OCI-LY1 (cell line): Measurements from ENCODE around the gene YARS1.

Experiments
- EZH2 ChIP-seq: fragments of 200-600 bp; sonication (generic), shearing (Covaris generic); IDR thresholded peaks from 2 replicates; pipeline ENCODE4 v1.8.0; 2017; ENCODE audit warnings: borderline replicate concordance, mixed run types, mild to moderate bottlenecking, antibody characterized with exemption, low read length, moderate library complexity, mixed read lengths
- TF ChIP-seq, protein P1 (sequence below): fragments of 200-600 bp; sonication (generic), shearing (Covaris generic); IDR thresholded peaks from 2 replicates; pipeline ENCODE4 v1.5.1; 2017; ENCODE audit warnings: mild to moderate bottlenecking, antibody characterized with exemption, low read length, moderate library complexity, mixed read lengths

DNA sequence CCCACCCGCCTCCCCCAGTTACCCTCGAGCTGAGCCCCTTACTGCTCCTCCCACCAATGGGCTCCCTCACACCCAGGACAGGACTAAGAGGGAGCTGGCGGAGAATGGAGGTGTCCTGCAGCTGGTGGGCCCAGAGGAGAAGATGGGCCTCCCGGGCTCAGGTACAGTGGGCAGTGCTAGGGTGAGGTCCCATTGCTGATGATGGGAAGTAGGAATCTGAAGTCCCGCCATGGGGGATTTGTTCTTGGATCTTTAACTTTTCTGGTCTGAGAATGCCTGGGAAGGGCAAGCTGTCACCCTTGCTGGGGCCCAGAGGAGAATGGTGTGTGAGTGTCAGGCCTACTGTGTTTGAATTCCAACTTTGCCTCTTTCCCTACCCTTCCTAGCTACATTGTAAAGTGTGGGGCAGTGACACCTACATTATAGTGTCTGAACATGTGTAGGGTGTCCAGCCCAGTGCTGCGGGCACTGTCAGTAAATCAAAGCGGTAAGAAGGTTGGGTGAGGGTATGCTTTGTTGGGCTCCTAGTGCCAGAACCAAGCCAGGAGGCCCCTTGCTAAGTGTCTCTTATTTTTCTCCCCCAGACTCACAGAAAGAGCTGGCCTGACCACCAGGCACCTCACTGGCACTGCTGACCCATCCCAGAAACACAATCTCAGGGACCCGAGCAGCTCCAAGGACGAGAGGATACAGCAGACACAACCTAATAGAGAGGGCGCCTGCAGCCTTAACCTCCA is 44.7 kb downstream of the YARS1 start:
- TF ChIP-seq, protein P1, sequence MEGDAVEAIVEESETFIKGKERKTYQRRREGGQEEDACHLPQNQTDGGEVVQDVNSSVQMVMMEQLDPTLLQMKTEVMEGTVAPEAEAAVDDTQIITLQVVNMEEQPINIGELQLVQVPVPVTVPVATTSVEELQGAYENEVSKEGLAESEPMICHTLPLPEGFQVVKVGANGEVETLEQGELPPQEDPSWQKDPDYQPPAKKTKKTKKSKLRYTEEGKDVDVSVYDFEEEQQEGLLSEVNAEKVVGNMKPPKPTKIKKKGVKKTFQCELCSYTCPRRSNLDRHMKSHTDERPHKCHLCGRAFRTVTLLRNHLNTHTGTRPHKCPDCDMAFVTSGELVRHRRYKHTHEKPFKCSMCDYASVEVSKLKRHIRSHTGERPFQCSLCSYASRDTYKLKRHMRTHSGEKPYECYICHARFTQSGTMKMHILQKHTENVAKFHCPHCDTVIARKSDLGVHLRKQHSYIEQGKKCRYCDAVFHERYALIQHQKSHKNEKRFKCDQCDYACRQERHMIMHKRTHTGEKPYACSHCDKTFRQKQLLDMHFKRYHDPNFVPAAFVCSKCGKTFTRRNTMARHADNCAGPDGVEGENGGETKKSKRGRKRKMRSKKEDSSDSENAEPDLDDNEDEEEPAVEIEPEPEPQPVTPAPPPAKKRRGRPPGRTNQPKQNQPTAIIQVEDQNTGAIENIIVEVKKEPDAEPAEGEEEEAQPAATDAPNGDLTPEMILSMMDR, result no peak
- no peak for TF ChIP-seq EZH2
